Neural crest cell (in vitro differentiated cells): ENCODE results near the gene CKAP5. TPM values are rescaled to one million over a fixed set of nuclear protein-coding genes. Genes with fewer than 3 reads are reported as not detected.

ENCODE experiments used
- DNase-seq: peaks from one replicate; pipeline ENCODE4 v3.0.0; 2021; ENCODE audit warnings: low read depth, mixed read lengths, low spot score
- H3K27ac Mint-ChIP-seq: one replicate; pipeline ENCODE4 v1.8.0; 2021; ENCODE audit warnings: mild to moderate bottlenecking, mixed read lengths; ENCODE audit not compliant: unreplicated experiment
- H3K27me3 Mint-ChIP-seq: 2 replicates; pipeline ENCODE4 v1.8.0; 2021; ENCODE audit warnings: low read depth, mild to moderate bottlenecking, mixed read lengths
- H3K36me3 Mint-ChIP-seq: 2 replicates; pipeline ENCODE4 v1.8.0; 2021; ENCODE audit warnings: low read depth, mild to moderate bottlenecking, mixed read lengths
- H3K4me1 Mint-ChIP-seq: 2 replicates; pipeline ENCODE4 v1.8.0; 2021; ENCODE audit warnings: mixed read lengths
- H3K4me3 Mint-ChIP-seq: one replicate; pipeline ENCODE4 v1.8.0; 2021; ENCODE audit warnings: mild to moderate bottlenecking, mixed read lengths
- H3K9me3 Mint-ChIP-seq: 2 replicates; pipeline ENCODE4 v1.8.0; 2021; ENCODE audit warnings: mixed read lengths
- total RNA-seq: library from RNA; stranded (reverse); gene quantifications from 2 replicates; pipeline ENCODE4 v1.2.1, GENCODE V29; 2021
- TF ChIP-seq, protein P1 (sequence below): fragments of 200-600 bp; sonication (generic); conservative IDR thresholded peaks from 2 replicates; pipeline ENCODE4 v1.5.0; 2021; ENCODE audit warnings: antibody characterized with exemption, mild to moderate bottlenecking

CKAP5 gene
- total RNA-seq, 1 donor from 2014 or later = 253 TPM

DNA sequence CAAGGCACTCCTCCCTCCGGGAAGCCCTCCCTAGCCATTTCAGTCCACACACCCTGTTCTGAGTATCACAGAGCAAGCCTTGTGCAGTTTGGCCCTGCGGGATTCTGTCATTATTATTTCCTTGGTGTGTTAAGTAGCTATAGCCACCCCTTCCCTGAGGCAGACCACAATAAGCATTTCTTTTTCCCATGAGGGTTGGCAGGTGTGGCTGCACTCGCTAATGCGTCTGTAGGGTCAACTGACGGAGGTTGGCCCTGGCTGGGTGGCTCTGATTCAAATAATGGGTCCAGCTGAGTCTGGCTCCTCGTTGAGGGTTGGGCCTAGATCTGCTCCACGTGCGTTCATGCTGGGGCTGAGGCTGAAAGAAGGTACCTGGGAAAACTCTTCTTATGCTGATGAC is 122.0 kb downstream of the CKAP5 start:
- Mint-ChIP-seq H3K27me3 (no peaks in the 10 kb centered on the region), H3K4me1 (peaks cover 1% of the 10 kb centered on the region), H3K4me3 (no peak overlapping the region), H3K27ac (no peak overlapping the region), H3K9me3 (no peaks in the 10 kb centered on the region), H3K36me3 (no peaks in the 10 kb centered on the region)
- no peak for DNase-seq
- TF ChIP-seq, protein P1, sequence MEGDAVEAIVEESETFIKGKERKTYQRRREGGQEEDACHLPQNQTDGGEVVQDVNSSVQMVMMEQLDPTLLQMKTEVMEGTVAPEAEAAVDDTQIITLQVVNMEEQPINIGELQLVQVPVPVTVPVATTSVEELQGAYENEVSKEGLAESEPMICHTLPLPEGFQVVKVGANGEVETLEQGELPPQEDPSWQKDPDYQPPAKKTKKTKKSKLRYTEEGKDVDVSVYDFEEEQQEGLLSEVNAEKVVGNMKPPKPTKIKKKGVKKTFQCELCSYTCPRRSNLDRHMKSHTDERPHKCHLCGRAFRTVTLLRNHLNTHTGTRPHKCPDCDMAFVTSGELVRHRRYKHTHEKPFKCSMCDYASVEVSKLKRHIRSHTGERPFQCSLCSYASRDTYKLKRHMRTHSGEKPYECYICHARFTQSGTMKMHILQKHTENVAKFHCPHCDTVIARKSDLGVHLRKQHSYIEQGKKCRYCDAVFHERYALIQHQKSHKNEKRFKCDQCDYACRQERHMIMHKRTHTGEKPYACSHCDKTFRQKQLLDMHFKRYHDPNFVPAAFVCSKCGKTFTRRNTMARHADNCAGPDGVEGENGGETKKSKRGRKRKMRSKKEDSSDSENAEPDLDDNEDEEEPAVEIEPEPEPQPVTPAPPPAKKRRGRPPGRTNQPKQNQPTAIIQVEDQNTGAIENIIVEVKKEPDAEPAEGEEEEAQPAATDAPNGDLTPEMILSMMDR = no peak

DNA sequence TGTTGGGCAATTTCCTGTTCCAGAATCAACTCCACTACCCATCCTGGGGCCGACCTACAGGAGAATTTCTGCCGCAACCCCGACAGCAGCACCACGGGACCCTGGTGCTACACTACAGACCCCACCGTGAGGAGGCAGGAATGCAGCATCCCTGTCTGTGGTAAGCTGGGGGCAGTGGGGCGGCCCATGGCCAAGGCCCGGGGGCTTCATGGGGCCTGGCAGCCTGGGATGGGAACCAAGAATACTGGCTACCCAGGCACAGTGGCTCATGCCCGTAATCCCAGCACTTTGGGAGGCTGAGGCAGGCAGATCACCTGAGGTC is 122.8 kb downstream of the CKAP5 start:
- no peak overlapping the region for H3K27ac Mint-ChIP-seq
- no peaks in the 10 kb centered on the region for H3K27me3 Mint-ChIP-seq
- H3K9me3 Mint-ChIP-seq = no peaks in the 10 kb centered on the region
- H3K4me1 Mint-ChIP-seq = peaks cover 9% of the 10 kb centered on the region
- H3K4me3 Mint-ChIP-seq = no peak overlapping the region
- no peak for DNase-seq
- TF ChIP-seq, protein P1 = no peak
- no peaks in the 10 kb centered on the region for H3K36me3 Mint-ChIP-seq

DNA sequence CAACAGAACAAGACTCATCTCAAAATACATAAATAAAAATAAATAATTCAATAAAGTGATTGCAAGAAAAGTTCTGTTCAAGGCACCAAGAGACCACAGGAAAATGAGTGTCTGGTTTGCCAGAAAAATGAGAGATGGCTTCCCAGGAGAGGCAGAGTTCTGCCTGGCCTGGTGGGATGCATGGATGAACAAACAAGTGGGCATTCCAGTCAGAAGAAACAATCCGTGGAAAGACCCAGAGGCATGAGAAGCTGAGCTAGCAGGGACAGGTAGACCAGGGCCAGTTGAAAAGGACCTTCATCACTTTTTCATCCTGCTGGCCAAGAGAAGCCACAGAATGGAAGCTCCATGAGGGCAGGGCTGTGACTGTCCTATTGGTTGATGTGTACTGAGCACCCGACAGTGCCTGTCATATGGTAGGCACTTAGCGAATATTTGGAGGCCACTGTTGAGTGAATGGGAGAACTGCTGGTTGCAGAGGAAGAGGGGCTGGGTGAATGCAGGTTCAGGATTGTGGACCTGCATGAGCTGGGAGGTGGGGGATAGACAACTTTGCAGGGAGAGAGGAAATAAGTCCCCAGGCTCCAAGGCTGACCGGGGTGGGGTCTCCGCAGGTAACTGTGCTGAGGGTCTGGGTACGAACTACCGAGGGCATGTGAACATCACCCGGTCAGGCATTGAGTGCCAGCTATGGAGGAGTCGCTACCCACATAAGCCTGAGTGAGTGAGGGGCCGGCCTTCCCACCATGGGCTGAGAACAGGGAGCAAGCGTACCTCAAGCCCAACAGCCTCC is 123.3 kb downstream of the CKAP5 start:
- no peak overlapping the region for H3K27ac Mint-ChIP-seq
- TF ChIP-seq, protein P1 = no peak
- no peaks in the 10 kb centered on the region for H3K9me3 Mint-ChIP-seq
- H3K36me3 Mint-ChIP-seq = no peaks in the 10 kb centered on the region
- no peak for DNase-seq
- no peak overlapping the region for H3K4me3 Mint-ChIP-seq
- peaks cover 9% of the 10 kb centered on the region for H3K4me1 Mint-ChIP-seq
- H3K27me3 Mint-ChIP-seq = no peaks in the 10 kb centered on the region

DNA sequence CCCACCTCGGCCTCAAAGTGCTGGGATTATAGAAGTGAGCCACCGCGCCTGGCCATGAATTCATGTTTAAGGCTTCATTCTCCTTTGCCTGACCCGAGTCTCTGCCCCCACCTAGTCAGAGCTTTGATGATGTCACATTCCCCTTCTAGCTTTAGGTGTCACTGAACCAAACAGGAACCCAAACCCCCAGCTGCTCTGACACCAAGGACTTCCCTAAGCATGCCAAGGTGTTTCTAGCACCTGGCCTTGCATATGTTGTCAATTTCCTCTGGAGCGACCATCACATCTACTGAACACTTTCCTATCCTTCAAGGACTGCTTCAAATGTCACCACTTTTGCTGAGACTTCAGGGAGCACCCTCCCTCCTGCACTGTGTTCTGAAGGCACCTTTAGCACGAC is 124.8 kb downstream of the CKAP5 start:
- TF ChIP-seq, protein P1 = no peak
- Mint-ChIP-seq H3K4me3 (no peak overlapping the region), H3K36me3 (no peaks in the 10 kb centered on the region), H3K27me3 (no peaks in the 10 kb centered on the region), H3K27ac (no peak overlapping the region), H3K4me1 (peaks cover 9% of the 10 kb centered on the region), H3K9me3 (no peaks in the 10 kb centered on the region)
- DNase-seq = no peak

DNA sequence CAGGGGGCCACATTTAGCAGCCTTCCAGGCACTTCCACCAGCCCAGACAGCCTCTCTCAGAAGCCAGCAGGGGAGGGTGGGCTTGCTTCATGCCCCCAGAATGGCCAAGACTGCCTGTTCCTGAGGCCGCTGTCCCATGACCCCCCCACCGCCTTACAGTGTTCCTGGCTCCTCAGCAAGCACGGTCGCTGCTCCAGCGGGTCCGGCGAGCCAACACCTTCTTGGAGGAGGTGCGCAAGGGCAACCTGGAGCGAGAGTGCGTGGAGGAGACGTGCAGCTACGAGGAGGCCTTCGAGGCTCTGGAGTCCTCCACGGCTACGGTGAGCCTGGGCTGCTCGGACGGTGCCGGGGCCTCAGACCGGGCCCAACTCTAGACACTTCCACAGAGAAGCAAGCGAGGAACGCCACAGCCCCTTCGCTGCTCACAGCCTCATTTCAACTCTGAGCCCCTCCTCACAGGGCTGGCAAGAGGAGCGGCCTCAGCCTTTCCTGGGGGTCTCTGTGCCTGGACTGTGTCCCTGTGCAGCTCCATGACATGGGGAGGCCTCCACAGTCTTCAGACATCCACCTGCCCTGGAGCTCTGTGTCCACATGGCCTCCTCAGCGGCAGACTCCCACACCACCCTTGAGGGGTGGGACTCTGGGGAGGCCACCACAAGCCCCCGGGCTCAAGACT is 126.4 kb downstream of the CKAP5 start:
- DNase-seq = no peak
- Mint-ChIP-seq H3K9me3 (no peaks in the 10 kb centered on the region), H3K27me3 (no peaks in the 10 kb centered on the region), H3K4me3 (no peak overlapping the region), H3K4me1 (peaks cover 9% of the 10 kb centered on the region), H3K36me3 (no peaks in the 10 kb centered on the region), H3K27ac (no peak overlapping the region)
- TF ChIP-seq, protein P1 = no peak
